Bronchial epithelial cell (primary cell): ENCODE results near the gene RPS3A. TPM values are rescaled to one million over a fixed set of nuclear protein-coding genes. Genes with fewer than 3 reads are reported as not detected.
"Not testable (repeated sequence)": the region's sequence is repeated elsewhere in the genome, so short reads cannot be mapped to it uniquely, and the experiment has no call there.

ENCODE experiments used
- DNase-seq: peaks from one replicate; pipeline ENCODE4 v3.0.0-alpha.2; 2010; ENCODE audit warnings: low read depth
- FAIRE-seq: peaks from 2 replicates; lab custom pipeline; 2011; peaks lifted over from hg19 to GRCh38; lab: Jason Lieb, UNC
- H3K27me3 ChIP-seq: 2 replicates; pipeline ENCODE4 v1.5.1; 2011; ENCODE audit warnings: low read length; ENCODE audit not compliant: control insufficient read depth, insufficient read depth
- H3K36me3 ChIP-seq: 2 replicates; pipeline ENCODE4 v1.5.1; 2011; ENCODE audit warnings: low read length; ENCODE audit not compliant: control insufficient read depth, insufficient read depth
- H3K4me3 ChIP-seq: 2 replicates; pipeline ENCODE4 v1.5.1; 2011; ENCODE audit warnings: mild to moderate bottlenecking, low read depth, low read length, control low read depth
- total RNA-seq: library from RNA; depleted of rRNA; stranded (reverse); fragments of >200 nt; gene quantifications from 2 replicates; pipeline ENCODE4 v1.2.1, GENCODE V29; 2014
- TF ChIP-seq, protein P1 (sequence below): IDR thresholded peaks from 2 replicates; pipeline ENCODE4 v1.5.1; 2011; ENCODE audit warnings: mild to moderate bottlenecking, moderate library complexity, low read length, control low read depth, inconsistent platforms; ENCODE audit not compliant: insufficient read depth, severe bottlenecking

Gene RPS3A
- total RNA-seq, 1 donor from 2014 or later, result 4,856 TPM

DNA sequence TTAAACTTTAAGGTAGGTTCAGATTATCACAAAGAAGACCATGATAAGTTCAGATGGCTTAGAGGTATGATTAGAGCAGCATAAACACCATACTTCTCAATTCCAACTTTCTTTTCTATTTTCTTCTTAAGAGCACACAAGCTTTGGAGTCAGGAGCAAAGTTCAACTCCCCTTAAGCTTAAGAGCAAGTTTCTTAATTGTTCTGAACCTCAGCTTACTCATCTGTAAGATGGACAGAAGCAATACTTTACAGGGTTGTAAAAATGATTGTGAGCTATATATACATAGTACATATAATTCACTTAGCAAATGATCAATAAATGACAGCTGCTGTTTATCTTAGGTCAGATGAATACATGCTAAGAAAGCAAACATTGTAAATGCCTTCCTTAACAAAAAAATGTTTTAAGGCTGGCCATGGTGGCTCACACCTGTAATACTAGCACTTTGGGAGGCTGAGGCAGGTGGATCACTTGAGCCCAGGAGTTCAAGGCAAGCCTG is 25.0 kb upstream of the RPS3A start:
- DNase-seq (no peak), FAIRE-seq (no peak)
- Histone ChIP-seq H3K27me3 (no peaks in the 10 kb centered on the region), H3K4me3 (no peak overlapping the region), H3K36me3 (no peaks in the 10 kb centered on the region)
- TF ChIP-seq, protein P1, sequence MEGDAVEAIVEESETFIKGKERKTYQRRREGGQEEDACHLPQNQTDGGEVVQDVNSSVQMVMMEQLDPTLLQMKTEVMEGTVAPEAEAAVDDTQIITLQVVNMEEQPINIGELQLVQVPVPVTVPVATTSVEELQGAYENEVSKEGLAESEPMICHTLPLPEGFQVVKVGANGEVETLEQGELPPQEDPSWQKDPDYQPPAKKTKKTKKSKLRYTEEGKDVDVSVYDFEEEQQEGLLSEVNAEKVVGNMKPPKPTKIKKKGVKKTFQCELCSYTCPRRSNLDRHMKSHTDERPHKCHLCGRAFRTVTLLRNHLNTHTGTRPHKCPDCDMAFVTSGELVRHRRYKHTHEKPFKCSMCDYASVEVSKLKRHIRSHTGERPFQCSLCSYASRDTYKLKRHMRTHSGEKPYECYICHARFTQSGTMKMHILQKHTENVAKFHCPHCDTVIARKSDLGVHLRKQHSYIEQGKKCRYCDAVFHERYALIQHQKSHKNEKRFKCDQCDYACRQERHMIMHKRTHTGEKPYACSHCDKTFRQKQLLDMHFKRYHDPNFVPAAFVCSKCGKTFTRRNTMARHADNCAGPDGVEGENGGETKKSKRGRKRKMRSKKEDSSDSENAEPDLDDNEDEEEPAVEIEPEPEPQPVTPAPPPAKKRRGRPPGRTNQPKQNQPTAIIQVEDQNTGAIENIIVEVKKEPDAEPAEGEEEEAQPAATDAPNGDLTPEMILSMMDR, result no peak

GRCh38 chr4:151077978-151078377 is 21.4 kb upstream of the RPS3A start:
- H3K36me3 ChIP-seq, H3K27me3 ChIP-seq, H3K4me3 ChIP-seq, FAIRE-seq: not testable (repeated sequence)
- DNase-seq, result peak; percentile 91

DNA sequence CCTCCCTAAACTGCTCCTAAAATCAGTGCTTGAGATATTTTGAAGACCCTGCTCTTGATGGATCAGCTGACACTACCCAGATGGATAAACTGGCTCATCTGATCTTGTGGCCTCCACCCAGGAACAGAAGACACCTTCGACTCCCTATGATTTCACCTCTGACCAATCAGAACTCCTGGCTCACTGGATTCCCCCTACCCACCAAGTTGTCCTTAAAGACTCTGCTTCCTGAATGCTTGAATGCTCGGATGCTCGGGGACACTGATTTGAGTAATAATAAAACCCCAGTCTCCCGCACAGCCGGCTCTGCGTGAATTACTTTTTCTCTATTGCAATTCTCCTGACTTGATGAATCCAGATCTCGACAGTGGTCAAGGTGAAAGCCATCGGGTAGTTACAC is 12.0 kb upstream of the RPS3A start:
- H3K27me3 ChIP-seq, result no peaks in the 10 kb centered on the region
- FAIRE-seq, result peak; percentile 36
- TF ChIP-seq, protein P1, result no peak
- no peak overlapping the region for H3K4me3 ChIP-seq
- H3K36me3 ChIP-seq, result no peaks in the 10 kb centered on the region
- DNase-seq, result no peak

GRCh38 chr4:151091047-151091446 is 8.4 kb upstream of the RPS3A start:
- no peak for FAIRE-seq

GRCh38 chr4:151092488-151092887 is 6.9 kb upstream of the RPS3A start:
- DNase-seq (no peak), FAIRE-seq (no peak)
- TF ChIP-seq, protein P1, result no peak
- Histone ChIP-seq H3K36me3 (no peaks in the 10 kb centered on the region), H3K4me3 (no peak overlapping the region), H3K27me3 (no peaks in the 10 kb centered on the region)

More at GRCh38 chr4:151091047-151091446, 8.4 kb upstream of the RPS3A start:
- Histone ChIP-seq H3K36me3 (no peaks in the 10 kb centered on the region), H3K4me3 (no peak overlapping the region), H3K27me3 (no peaks in the 10 kb centered on the region)
- peak; percentile 74 for DNase-seq
- TF ChIP-seq, protein P1, result no peak

DNA sequence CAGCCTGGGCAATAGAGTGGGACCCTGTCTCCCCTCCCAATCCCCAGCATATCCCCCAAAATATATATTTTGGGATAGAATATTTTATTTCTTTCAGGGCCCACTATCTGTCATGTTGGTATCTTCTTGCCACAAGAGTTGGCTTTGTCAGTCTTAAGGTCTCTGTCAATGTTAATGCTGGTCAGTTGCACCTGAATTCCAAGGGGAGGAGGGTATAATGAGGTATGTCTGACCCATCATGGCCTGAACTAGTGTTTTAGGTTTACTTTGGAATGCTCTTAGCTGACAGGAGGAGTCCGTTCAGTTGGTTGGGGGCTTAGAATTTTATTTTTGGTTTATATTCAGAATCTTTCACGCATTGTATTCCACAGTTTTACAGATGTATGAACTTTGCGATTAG is 6.2 kb upstream of the RPS3A start:
- H3K27me3 ChIP-seq, result no peaks in the 10 kb centered on the region
- FAIRE-seq (no peak), DNase-seq (no peak)
- TF ChIP-seq, protein P1, result no peak
- H3K4me3 ChIP-seq, result no peak overlapping the region
- no peaks in the 10 kb centered on the region for H3K36me3 ChIP-seq
